Hindlimb muscle (tissue), 1 donor: ENCODE measurements around the gene OR9I1. TPM values are rescaled to one million over a fixed set of nuclear protein-coding genes. Genes with fewer than 3 reads are reported as not detected.

ENCODE experiments used
- DNase-seq: peaks from one replicate; pipeline ENCODE4 v3.0.0-alpha.2; 2013
- polyA plus RNA-seq: library from polyadenylated mRNA; unstranded; fragments of 120-200 nt; gene quantifications from one replicate; pipeline ENCODE4 v1.2.1, GENCODE V29; 2013; ENCODE audit not compliant: insufficient read length

The OR9I1 gene
- polyA plus RNA-seq, result not detected

DNA sequence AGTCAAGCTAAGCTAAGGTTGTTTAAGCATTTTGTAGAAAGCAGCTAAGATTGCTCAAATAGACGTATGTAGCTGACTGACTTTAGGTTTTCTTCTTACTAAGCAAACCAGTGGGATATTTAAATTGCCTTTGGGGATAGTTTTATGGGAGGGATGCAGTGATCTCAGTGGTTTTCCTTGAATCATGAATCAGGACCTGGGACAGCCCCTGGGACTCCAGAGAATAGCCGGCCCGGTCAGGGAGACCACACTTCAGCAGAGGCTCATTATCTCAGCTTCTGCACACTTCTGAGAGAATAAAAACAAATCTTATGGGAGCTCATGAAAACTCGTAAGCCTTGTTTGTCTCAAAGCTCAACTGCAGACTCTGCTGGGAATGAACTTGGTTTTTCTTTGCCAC lies at the start of gene OR9I1:
Gene OR9I1 (minus strand): TSS at position 62 of the 400 bp plus-strand sequence. CDS start 6,086 bp downstream, outside the sequence.
- no peak for DNase-seq

GRCh38 chr11:58165504-58166106 lies 40.3 kb upstream of the OR9I1 start:
- DNase-seq, result no peak

DNA sequence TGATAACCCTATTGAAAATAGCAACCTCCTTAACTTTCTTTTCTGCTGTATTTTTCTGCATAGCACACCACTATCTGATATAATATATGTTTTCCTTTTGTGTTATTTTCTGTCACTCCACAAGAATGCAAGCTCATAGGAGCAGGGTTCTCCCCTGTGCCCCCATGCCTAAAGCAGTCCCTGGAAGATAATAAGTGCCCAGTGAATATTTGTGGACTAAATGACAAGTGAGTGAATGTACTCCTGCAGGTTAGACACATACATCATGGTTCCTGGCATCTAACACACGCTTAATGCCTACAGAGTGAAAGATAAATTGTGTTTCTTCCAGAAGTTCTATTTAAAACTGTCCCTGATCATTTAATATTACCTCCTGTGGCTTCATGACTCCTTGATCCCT lies 39.7 kb upstream of the OR9I1 start:
- DNase-seq, result no peak

- DNase-seq, result no peak
These were observed 39.1 kb upstream of the OR9I1 start for GRCh38 chr11:58164389-58164788.

DNA sequence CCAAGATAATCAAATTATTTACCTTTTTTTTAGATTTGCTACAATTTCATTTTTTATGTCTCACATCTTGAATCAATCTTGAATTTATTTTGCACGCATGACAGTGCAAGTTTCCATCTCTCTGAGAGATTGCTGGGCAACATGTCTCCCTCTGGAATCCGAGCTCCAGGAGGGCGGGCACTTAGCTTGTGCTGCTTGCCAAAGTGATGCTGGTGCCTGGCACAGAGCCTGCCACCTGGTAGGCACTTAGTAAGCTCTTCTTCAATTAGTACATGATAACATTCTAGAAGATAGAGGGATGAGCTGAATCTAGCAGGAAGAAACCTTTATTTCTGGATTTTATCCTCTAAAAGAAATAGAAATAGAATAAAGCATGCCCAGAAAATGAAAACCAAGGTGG lies 27.5 kb upstream of the OR9I1 start:
- no peak for DNase-seq

GRCh38 chr11:58142761-58143160 lies 17.4 kb upstream of the OR9I1 start:
- peak; percentile 7 for DNase-seq

- DNase-seq, result no peak
These were observed 9.8 kb upstream of the OR9I1 start for GRCh38 chr11:58135171-58135570.

GRCh38 chr11:58134151-58134550 lies 8.8 kb upstream of the OR9I1 start:
- no peak for DNase-seq

- DNase-seq, result no peak
These were observed 8.2 kb upstream of the OR9I1 start for GRCh38 chr11:58133309-58134076.

DNA sequence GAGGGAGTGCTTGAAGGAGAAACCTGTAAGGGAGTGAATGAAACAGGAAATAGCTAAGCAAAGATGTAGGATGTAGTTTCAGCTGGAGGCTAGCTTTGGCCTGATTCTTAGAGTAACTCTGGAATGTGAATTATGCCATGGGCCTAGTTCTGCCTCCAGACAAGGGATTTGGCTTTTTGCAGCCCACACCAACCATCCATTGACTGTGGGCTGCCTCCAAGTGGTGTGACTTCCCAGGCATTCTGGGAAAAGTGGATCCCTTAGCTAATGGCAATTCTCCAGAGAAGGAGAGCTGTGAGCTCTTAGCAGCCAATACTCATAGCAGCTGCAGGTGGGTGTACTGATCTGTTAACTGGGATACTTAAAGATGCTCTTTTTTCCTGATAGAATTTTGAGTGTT lies 2.0 kb upstream of the OR9I1 start:
- no peak for DNase-seq

DNA sequence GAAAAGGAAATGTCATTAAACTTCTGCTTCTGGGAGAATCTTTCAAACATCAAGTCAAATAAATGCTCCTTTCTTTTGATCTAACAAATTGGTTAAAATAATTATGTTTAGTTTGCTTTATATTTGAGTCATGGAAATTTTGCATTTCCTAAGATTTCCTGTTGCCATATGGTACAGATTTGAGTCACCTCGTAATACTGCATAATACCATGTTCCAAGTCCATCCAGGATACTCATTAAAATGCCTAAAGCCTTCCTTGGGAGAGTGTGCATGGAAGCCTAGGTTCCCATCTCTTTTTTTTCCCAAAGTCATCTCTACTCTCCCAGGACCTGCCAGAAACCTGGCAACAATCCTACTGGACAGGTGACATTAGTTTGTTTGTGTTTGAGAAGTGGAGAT lies 4.2 kb downstream of the OR9I1 start:
- DNase-seq, result no peak

- no peak for DNase-seq
These were observed 27.9 kb downstream of the OR9I1 start for GRCh38 chr11:58097437-58097836.

DNA sequence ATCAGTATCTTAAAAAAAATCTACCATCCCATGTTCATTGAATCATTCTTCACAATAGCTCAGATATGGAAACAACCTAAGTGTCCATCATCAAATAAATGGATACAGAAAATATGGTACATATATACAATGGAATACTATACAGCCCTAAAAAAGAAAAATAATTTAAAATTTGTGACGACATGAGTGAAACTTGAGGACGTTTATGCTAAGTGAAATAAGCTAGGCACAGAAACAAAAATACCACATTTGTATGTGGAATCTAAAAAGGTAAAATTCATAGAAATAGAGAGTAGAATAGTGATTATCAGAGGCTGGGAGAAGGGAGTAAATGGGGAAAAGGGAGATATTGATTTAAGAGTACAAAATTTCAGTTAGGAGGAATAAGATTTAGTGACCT lies 38.8 kb downstream of the OR9I1 start:
- no peak for DNase-seq

DNA sequence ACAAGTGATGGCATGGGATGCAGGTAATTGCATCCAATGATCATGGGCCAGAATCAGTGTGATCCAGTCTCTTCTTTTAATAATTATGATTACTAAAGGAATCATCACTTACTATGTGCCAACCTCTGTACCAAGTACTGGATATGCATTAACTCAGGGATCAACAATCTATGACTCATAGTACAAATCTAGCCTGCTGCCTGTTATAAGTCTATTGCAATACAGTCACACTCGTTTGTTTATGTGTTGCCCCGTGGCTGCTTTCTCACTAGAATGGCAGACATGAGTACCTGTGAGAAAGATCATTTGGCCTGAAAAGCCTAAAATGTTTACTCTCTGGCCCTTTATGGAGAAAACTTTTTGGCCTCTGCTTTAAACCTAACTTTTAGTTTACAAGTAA lies 49.5 kb downstream of the OR9I1 start:
- DNase-seq, result no peak

DNA sequence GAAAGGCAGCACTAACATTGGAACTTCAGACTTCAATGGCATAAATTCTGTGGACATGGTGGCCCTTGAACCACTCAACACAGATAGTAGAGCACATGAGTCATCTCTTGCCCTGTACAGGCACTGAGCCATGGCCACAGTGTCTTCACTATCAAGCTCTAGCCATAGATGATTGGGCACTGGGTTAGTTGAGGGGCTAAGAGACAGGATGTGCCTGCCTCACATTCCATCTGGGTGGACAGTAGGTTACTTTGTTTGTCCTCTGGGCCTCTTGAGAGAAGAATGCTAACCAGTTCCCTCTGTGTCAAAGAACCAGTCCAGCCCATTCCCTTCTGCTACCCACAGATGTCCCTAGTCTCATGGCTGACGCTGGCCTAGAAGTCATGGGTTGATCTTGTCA lies 54.7 kb downstream of the OR9I1 start:
- no peak for DNase-seq

DNA sequence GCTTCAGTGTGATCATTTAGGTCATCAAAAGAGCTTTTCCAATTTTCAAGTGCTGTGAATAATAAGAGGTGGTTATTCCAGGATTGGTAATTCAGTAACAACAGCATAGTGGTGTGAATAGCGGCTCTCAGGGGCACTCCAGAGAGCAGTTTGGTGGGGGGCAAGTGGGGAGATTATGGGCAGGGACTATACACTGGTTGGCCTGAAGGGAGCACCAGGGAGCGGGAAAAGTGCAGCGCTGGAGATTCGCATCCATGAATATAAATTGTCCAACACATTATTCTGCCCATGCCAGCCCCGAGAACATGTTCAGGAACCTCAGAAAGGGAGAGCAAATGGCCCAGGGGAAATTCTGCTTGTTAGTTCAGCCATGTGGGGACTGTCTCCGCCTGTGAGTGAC lies 56.7 kb downstream of the OR9I1 start:
- no peak for DNase-seq

GRCh38 chr11:58067685-58068084 lies 57.6 kb downstream of the OR9I1 start:
- DNase-seq, result no peak

Other genes starting within 250 kb of the OR9I1 start
- not detected for gene OR9Q1, start 101.6 kb downstream of the OR9I1 start, polyA plus RNA-seq
- not detected for gene OR6Q1, start 94.6 kb downstream of the OR9I1 start, polyA plus RNA-seq
- not detected for gene OR9Q2, start 63.5 kb upstream of the OR9I1 start, polyA plus RNA-seq
- not detected for gene OR1S2, start 78.6 kb upstream of the OR9I1 start, polyA plus RNA-seq
- gene OR1S1, start 87.2 kb upstream of the OR9I1 start, polyA plus RNA-seq, result not detected
- not detected for gene OR10Q1, start 103.4 kb upstream of the OR9I1 start, polyA plus RNA-seq
- not detected for gene OR10W1, start 142.7 kb upstream of the OR9I1 start, polyA plus RNA-seq
- gene OR5B17, start 233.5 kb upstream of the OR9I1 start, polyA plus RNA-seq, result not detected